ENCODE results near the gene SNX9.

DNA sequence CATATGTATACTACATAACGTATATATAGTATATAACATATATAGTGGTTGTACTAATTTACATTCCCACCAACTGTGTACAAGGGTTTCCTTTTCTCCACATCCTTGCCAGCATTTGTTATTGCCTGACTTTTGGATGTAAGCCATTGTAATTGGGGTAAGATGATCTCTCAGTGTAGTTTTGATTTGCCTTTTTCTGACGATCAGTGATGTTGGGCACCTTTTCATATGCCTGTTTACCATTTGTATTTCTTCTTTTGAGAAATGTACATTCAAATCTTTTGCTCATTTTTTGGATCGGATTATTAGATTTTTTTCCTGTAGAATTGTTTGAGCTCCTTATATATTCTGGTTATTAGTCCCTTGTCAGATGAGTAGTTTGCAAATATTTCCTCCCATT, 170.0 kb downstream of the SNX9 start:
- TF ChIP-seq, protein P1, sequence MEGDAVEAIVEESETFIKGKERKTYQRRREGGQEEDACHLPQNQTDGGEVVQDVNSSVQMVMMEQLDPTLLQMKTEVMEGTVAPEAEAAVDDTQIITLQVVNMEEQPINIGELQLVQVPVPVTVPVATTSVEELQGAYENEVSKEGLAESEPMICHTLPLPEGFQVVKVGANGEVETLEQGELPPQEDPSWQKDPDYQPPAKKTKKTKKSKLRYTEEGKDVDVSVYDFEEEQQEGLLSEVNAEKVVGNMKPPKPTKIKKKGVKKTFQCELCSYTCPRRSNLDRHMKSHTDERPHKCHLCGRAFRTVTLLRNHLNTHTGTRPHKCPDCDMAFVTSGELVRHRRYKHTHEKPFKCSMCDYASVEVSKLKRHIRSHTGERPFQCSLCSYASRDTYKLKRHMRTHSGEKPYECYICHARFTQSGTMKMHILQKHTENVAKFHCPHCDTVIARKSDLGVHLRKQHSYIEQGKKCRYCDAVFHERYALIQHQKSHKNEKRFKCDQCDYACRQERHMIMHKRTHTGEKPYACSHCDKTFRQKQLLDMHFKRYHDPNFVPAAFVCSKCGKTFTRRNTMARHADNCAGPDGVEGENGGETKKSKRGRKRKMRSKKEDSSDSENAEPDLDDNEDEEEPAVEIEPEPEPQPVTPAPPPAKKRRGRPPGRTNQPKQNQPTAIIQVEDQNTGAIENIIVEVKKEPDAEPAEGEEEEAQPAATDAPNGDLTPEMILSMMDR (IDR thresholded peaks at IDR 0.05 in 4 of 5, conservative IDR thresholded peaks at IDR 0.05 in 1 of 5), result no peak
- no peak for TF ChIP-seq POLR2A (IDR thresholded peaks at IDR 0.05)
